PC-3 (cell line): ENCODE results near the gene KCTD17.

Experiments
- EZH2 ChIP-seq: fragments of 300-600 bp; sonication (generic); IDR thresholded peaks from one replicate; pipeline ENCODE4 v1.6.1; 2017; ENCODE audit warnings: antibody characterized with exemption, mild to moderate bottlenecking, low read length; ENCODE audit not compliant: unreplicated experiment
- EZH2phosphoT487 ChIP-seq: fragments of 300-600 bp; sonication (generic); IDR thresholded peaks from 2 replicates; pipeline ENCODE4 v1.6.1; 2018; ENCODE audit warnings: mild to moderate bottlenecking, antibody characterized with exemption, low read length, borderline replicate concordance
- TF ChIP-seq, protein P1 (sequence below): fragments of 300-600 bp; sonication (generic); conservative IDR thresholded peaks from 2 replicates; pipeline ENCODE4 v1.5.1; 2017; ENCODE audit warnings: antibody characterized with exemption, low read depth, mild to moderate bottlenecking, low read length

DNA sequence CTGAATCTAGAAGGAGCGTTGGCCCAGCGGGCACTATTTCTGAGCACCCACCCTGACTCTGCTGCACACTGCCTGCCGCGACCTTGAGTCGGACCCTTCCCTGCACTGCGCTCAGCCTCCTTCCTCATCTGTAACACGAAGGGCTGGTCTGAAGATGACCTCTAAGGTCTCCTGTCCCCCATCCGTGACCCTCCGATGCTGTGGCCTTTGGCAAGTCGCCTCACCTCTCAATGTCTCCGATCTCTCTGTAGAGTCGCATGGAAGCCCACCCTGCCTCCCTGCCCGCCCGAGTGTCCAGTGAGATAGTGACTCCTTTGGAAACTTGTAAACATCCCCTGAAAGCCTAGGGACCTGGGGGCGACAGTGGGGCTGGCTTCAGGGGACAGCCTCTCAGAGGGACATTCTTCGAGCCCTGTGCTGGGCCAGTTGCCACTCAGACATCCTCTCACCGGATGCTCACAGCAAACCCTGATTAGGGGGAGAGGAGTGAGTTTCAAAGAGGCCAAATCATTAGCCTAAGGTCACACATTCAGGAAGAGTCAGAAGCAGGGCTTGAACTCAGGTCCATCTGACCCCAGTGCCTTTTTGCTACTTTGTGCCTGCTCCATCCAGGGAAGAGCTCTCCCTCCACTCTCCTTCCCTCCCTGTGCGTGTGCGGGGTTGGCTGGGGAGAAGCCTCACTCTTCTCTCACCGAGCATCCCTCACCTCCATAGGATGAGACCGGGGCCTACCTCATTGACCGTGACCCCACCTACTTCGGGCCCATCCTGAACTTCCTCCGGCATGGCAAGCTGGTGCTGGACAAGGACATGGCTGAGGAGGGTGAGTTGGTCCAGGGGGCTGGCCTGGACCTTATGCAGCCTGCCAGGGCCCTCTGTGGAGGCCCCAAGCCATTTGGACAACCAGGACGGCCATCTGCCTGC, 1.1 kb downstream of the KCTD17 start:
- TF ChIP-seq, protein P1, sequence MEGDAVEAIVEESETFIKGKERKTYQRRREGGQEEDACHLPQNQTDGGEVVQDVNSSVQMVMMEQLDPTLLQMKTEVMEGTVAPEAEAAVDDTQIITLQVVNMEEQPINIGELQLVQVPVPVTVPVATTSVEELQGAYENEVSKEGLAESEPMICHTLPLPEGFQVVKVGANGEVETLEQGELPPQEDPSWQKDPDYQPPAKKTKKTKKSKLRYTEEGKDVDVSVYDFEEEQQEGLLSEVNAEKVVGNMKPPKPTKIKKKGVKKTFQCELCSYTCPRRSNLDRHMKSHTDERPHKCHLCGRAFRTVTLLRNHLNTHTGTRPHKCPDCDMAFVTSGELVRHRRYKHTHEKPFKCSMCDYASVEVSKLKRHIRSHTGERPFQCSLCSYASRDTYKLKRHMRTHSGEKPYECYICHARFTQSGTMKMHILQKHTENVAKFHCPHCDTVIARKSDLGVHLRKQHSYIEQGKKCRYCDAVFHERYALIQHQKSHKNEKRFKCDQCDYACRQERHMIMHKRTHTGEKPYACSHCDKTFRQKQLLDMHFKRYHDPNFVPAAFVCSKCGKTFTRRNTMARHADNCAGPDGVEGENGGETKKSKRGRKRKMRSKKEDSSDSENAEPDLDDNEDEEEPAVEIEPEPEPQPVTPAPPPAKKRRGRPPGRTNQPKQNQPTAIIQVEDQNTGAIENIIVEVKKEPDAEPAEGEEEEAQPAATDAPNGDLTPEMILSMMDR = no peak
- TF ChIP-seq EZH2 (no peak), EZH2phosphoT487 (no peak)
